Activated T-helper 1 cell treated with anti-CD3 and anti-CD28 coated beads, Interleukin-12 subunit alpha, Interleukin-12 subunit beta, Interleukin-2, Interleukin-4 antibody, amounts not matched to agents 30 ng/mL and 10 ng/mL and 1 ng/mL, durations not matched to agents 14 hours and 24 hours and 36 hours (primary cell): Measurements from ENCODE around the gene ANTXR2. TPM values are rescaled to one million over a fixed set of nuclear protein-coding genes. Genes with fewer than 3 reads are reported as not detected.

Experiments
- DNase-seq: peaks from one replicate; pipeline ENCODE4 v3.0.0; 2021; ENCODE audit warnings: low spot score
- H3K27ac Mint-ChIP-seq: one replicate; pipeline ENCODE4 v1.8.0; 2021; ENCODE audit warnings: mild to moderate bottlenecking, mixed read lengths
- H3K27me3 Mint-ChIP-seq: one replicate; pipeline ENCODE4 v1.8.0; 2022; ENCODE audit warnings: mild to moderate bottlenecking, moderate library complexity, mixed read lengths; ENCODE audit not compliant: insufficient read depth
- H3K36me3 Mint-ChIP-seq: one replicate; pipeline ENCODE4 v1.8.0; 2021; ENCODE audit warnings: low read depth, mixed read lengths
- H3K4me1 Mint-ChIP-seq: one replicate; pipeline ENCODE4 v1.8.0; 2021; ENCODE audit warnings: low read depth, mixed read lengths
- H3K4me3 Mint-ChIP-seq: one replicate; pipeline ENCODE4 v1.8.0; 2021; ENCODE audit warnings: mild to moderate bottlenecking, moderate library complexity, mixed read lengths
- H3K9me3 Mint-ChIP-seq: one replicate; pipeline ENCODE4 v1.8.0; 2021; ENCODE audit warnings: mixed read lengths
- intact Hi-C: fragments of 100-400 bp; cut with micrococcal nuclease; formaldehyde crosslinking; loops from one replicate; pipeline ENCODE4 v1.15.1; 2024
- total RNA-seq: library from RNA; stranded (reverse); gene quantifications from 2 replicates; pipeline ENCODE4 v1.2.3, GENCODE V29; 2022

The ANTXR2 gene
- total RNA-seq, 1 donor from 2014 or later = 29.8 TPM

- peaks cover 5% of the 10 kb centered on the region for H3K27me3 Mint-ChIP-seq
- peaks cover 2% of the 10 kb centered on the region for H3K36me3 Mint-ChIP-seq
- intact Hi-C loops = no loop called here
- H3K4me3 Mint-ChIP-seq = no peak overlapping the region
- H3K4me1 Mint-ChIP-seq = no peaks in the 10 kb centered on the region
- H3K27ac Mint-ChIP-seq = no peak overlapping the region
- DNase-seq = no peak
- H3K9me3 Mint-ChIP-seq = peaks cover 5% of the 10 kb centered on the region
Measured at GRCh38 chr4:80101071-80101791, 28.2 kb upstream of the ANTXR2 start.

- Mint-ChIP-seq H3K9me3 (no peaks in the 10 kb centered on the region), H3K27ac (no peak overlapping the region), H3K36me3 (peaks cover 3% of the 10 kb centered on the region), H3K4me3 (no peak overlapping the region), H3K4me1 (no peaks in the 10 kb centered on the region), H3K27me3 (peaks cover 6% of the 10 kb centered on the region)
- no peak for DNase-seq
- intact Hi-C loops = no loop called here
Measured at GRCh38 chr4:80099671-80100070, 26.6 kb upstream of the ANTXR2 start.

DNA sequence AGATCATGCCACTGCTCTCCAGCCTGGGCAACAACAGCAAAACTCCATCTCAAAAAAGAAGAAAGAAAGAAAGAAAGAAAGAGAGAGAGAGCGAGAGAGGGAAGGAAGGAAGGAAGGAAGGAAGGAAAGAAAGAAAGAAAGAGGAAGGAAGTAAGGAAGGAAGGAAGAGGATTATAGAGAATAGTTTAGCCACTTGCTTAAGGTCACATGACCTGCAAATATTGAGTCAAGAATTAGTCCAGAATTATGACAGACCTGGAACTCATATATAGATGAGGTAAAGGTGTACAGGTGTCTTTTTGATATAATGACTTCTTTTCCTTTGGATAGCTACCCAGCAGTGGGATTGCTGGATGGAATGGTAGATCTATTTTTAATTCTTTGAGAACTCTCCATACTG, 25.6 kb upstream of the ANTXR2 start:
- H3K4me3 Mint-ChIP-seq = no peak overlapping the region
- H3K27ac Mint-ChIP-seq = no peak overlapping the region
- intact Hi-C loops = no loop called here
- H3K36me3 Mint-ChIP-seq = peaks cover 3% of the 10 kb centered on the region
- peaks cover 6% of the 10 kb centered on the region for H3K27me3 Mint-ChIP-seq
- no peak for DNase-seq
- no peaks in the 10 kb centered on the region for H3K4me1 Mint-ChIP-seq
- H3K9me3 Mint-ChIP-seq = no peaks in the 10 kb centered on the region

- no peak for DNase-seq
- Mint-ChIP-seq H3K9me3 (no peaks in the 10 kb centered on the region), H3K4me3 (no peak overlapping the region), H3K4me1 (peaks cover 5% of the 10 kb centered on the region), H3K27me3 (peaks cover 6% of the 10 kb centered on the region), H3K36me3 (peaks cover 3% of the 10 kb centered on the region), H3K27ac (no peak overlapping the region)
- intact Hi-C loops = no loop called here
Measured at GRCh38 chr4:80097400-80098177, 24.6 kb upstream of the ANTXR2 start.

DNA sequence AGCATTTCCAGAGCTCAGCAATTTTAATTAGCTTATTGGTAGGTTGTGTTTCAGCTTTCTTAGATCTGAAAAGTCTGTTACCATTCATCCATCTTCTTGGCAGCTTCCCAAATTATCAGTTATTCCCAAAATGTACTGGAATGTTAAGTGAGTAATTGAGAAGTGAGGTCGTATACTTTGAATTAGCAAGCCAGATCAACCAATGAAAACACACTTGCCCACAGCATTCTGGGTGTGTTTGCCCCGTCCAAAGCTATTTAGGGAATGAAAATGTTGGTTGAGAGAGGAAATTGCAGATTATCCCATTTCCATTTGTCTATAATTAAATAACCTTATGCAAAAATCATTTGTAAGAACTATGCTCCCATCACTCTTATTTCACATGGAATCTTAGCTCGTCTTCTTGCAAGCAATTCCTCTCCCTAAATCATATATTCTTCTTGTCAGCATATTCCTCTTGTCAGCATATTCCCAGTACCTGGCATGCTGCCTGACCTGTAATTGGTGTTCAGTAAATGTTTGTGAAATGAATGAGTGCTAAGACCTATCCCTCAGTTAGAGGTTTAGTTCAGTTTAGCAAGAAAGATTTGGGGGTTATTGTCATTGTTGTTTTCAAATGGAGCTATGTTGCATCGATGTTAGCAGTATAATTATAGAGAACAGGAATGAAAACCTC, 23.3 kb upstream of the ANTXR2 start:
- Mint-ChIP-seq H3K4me1 (peaks cover 15% of the 10 kb centered on the region), H3K27ac (no peak overlapping the region), H3K9me3 (no peaks in the 10 kb centered on the region), H3K4me3 (no peak overlapping the region), H3K27me3 (peaks cover 6% of the 10 kb centered on the region), H3K36me3 (peaks cover 3% of the 10 kb centered on the region)
- intact Hi-C loops = no loop called here
- DNase-seq = no peak

DNA sequence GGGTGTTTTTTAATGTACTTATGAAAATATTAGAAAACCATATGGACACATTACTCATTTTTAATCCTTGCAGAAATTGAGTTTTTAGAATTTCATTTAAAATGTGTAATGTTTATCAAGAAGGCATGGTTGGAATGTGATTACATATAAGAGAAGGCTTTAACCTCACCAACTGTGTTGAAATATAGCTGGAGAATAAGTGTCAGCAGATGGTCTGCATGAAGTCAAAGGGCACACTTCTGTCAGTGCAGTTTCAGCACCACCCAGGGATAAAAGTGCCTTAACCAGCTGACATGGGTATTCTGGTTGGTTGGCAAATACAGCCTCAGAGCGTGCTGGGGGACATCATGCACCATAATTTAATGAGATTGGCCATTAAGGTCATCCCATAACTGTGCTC, 21.2 kb upstream of the ANTXR2 start:
- Mint-ChIP-seq H3K27ac (no peak overlapping the region), H3K27me3 (peaks cover 11% of the 10 kb centered on the region), H3K9me3 (no peaks in the 10 kb centered on the region), H3K4me3 (no peak overlapping the region), H3K36me3 (peaks cover 6% of the 10 kb centered on the region), H3K4me1 (peaks cover 23% of the 10 kb centered on the region)
- no peak for DNase-seq
- intact Hi-C loops = no loop called here

DNA sequence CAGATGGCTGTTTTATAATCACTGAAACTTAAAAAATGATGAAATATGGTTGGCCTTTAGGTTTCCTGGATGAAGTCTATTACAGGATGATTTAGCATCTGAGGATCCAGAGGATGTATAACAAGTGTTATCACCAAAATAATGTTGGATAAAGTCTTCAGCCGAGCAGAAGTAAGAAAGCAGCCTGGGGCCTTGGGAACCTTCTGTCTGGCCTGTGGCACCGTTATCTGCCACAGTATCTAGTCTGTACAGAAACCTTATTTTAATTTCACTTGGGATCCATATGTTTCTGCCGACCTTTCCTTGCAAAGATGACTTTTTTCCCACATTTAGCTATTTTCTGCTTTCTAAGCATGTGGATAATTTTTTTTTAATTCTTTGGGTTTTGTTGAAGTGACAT, 20.5 kb upstream of the ANTXR2 start:
- Mint-ChIP-seq H3K9me3 (no peaks in the 10 kb centered on the region), H3K4me3 (no peak overlapping the region), H3K27ac (no peak overlapping the region), H3K27me3 (peaks cover 11% of the 10 kb centered on the region), H3K36me3 (peaks cover 6% of the 10 kb centered on the region), H3K4me1 (peaks cover 23% of the 10 kb centered on the region)
- intact Hi-C loops = no loop called here
- DNase-seq = no peak

DNA sequence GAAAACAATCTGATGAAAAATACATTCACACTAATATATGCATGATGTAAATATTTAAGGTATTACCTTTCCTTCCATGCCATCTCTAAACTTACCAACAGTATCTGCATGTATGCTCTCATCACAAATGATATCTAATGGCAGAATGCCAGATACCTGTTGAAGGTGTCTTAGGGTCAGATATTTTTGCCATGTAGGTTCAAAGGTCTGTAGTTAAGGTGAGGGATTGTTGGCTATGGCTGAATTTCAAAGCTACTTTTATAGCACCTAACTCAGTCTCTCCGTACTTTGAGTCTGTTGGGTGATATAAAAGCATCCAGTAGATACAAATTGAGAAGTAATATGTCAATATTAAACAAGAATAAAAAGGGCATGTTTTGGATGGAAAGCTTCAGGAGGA, 19.8 kb upstream of the ANTXR2 start:
- H3K9me3 Mint-ChIP-seq = no peaks in the 10 kb centered on the region
- H3K27me3 Mint-ChIP-seq = peaks cover 8% of the 10 kb centered on the region
- H3K4me3 Mint-ChIP-seq = no peak overlapping the region
- H3K36me3 Mint-ChIP-seq = peaks cover 6% of the 10 kb centered on the region
- H3K27ac Mint-ChIP-seq = no peak overlapping the region
- H3K4me1 Mint-ChIP-seq = peaks cover 23% of the 10 kb centered on the region
- no peak for DNase-seq
- intact Hi-C loops = no loop called here

- H3K4me1 Mint-ChIP-seq = peaks cover 23% of the 10 kb centered on the region
- H3K9me3 Mint-ChIP-seq = no peaks in the 10 kb centered on the region
- H3K36me3 Mint-ChIP-seq = peaks cover 6% of the 10 kb centered on the region
- no peak overlapping the region for H3K27ac Mint-ChIP-seq
- intact Hi-C loops = no loop called here
- DNase-seq = no peak
- H3K27me3 Mint-ChIP-seq = peaks cover 8% of the 10 kb centered on the region
- H3K4me3 Mint-ChIP-seq = no peak overlapping the region
Measured at GRCh38 chr4:80092088-80092487, 19.1 kb upstream of the ANTXR2 start.

GRCh38 chr4:80091688-80092087, 18.7 kb upstream of the ANTXR2 start:
- H3K27ac Mint-ChIP-seq = no peak overlapping the region
- peaks cover 9% of the 10 kb centered on the region for H3K36me3 Mint-ChIP-seq
- H3K9me3 Mint-ChIP-seq = no peaks in the 10 kb centered on the region
- no peak for DNase-seq
- intact Hi-C loops = no loop called here
- H3K4me1 Mint-ChIP-seq = peaks cover 23% of the 10 kb centered on the region
- peaks cover 10% of the 10 kb centered on the region for H3K27me3 Mint-ChIP-seq
- no peak overlapping the region for H3K4me3 Mint-ChIP-seq

DNA sequence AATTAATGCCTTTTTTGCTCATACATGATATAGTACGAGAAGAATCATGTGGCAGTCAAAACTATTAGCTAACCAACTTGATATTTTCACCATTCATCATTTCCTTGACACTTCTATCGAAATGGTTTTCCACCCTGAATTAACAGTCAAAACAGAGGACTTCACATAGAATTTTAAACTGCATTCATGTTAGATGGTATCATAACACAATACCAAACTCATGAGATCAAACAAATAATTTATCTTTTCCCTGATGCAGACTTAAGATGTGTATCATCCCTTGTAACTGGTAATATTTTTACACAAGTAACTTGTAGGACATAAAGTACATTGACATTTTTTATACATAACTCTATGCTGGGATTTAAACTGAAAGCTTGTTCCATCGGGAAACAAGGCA, 18.2 kb upstream of the ANTXR2 start:
- Mint-ChIP-seq H3K27me3 (peaks cover 12% of the 10 kb centered on the region), H3K27ac (no peak overlapping the region), H3K4me1 (peaks cover 23% of the 10 kb centered on the region), H3K4me3 (no peak overlapping the region), H3K9me3 (no peaks in the 10 kb centered on the region), H3K36me3 (peaks cover 11% of the 10 kb centered on the region)
- intact Hi-C loops = no loop called here
- no peak for DNase-seq

DNA sequence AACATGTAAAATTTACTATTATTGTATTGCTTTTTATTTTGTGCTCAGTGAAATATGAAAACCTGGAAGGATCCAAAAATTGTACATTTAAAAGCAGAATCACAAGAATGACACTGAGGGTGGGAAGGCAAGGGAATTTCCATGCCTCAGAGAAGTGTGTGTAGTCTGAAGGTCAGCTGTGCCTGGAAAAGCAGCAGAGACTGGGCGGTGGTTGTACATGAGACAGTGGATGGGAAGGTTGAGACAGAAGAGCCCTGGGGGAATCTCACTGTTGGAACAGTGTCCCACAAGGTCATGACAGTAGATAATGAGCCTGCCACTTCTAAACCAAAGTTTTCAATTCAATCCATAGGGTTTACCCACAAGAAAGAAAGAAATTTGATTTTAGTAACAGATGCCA, 17.1 kb upstream of the ANTXR2 start:
- Mint-ChIP-seq H3K27ac (no peak overlapping the region), H3K27me3 (peaks cover 9% of the 10 kb centered on the region), H3K9me3 (no peaks in the 10 kb centered on the region), H3K4me1 (peaks cover 23% of the 10 kb centered on the region), H3K4me3 (no peak overlapping the region), H3K36me3 (peaks cover 9% of the 10 kb centered on the region)
- DNase-seq = no peak
- intact Hi-C loops = no loop called here

DNA sequence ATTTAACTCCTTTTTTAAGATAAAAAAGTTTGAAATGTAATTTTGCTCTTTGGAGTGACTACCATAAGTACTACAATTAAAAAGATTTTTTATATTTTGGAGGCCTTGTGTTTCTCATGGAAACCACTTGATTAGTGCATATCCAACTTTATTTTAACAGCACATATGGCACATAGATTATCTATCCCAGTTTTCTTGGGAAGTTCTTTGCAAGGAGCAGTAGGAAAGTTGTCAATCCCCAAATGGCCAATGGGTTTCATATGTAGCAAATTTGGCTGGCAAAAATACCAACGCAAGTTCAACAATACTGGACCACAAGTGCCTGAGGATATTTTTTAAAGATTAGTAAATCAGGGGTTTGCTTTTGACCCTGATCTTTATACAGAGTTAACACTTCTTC, 15.4 kb upstream of the ANTXR2 start:
- Mint-ChIP-seq H3K4me3 (no peak overlapping the region), H3K9me3 (no peaks in the 10 kb centered on the region), H3K27ac (no peak overlapping the region), H3K4me1 (peaks cover 23% of the 10 kb centered on the region), H3K36me3 (peaks cover 9% of the 10 kb centered on the region), H3K27me3 (peaks cover 9% of the 10 kb centered on the region)
- intact Hi-C loops = no loop called here
- no peak for DNase-seq
